GM21529 (cell line): Measurements from ENCODE around the gene PSME1.

ENCODE experiments used
- ATAC-seq: cut with Tn5 transposase; IDR thresholded peaks from one replicate; pipeline ENCODE4 v1.9.1; 2021; ENCODE audit not compliant: unreplicated experiment

The PSME1 gene

DNA sequence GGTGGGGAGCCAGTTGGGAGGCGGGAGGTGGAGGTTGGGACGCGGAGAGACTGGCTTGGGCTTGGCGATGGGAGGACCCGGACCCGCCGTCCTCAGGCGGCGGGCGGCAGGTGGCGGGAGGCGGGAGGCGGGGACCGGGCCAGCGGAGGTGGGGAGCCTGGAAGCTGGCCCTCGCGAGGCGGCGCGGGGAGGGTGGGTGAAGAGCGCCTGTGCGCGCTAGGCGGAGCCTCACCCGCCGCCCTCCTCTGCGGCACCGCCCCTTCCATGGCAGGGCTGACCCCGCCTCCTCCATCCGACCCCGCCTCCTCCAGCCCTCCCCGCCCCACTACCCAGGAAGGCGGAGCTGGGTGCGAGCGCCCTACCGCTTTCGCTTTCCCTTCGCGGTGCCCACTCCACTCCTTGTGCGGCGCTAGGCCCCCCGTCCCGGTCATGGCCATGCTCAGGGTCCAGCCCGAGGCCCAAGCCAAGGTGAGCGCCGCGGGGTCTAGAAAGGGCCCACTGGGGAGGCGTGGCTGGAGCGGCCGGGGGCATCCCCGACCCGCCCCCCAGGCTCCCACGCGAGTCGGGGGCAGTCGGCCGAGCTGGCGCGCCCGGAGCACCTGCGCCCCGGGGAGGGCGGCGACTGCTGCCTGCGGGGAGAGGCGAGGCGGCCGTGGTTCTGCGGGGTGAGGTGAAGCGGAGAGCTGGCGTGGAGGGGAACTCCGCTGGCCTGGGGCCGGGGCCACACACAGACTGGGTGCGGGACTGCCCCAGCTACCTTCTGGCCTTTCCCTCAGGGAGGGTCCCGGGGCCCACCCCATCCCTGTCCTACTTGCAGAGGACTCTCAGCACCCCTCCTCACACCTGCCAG, at the start of gene PSME1:
Gene PSME1, plus strand, starts transcription at position 361 of the 850 bp plus-strand sequence. Its CDS starts 69 bp downstream, at position 430.
- peak; percentile 82 for ATAC-seq

- no peak for ATAC-seq
These were observed 49.0 kb upstream of the PSME1 start for GRCh38 chr14:24087004-24087403.

DNA sequence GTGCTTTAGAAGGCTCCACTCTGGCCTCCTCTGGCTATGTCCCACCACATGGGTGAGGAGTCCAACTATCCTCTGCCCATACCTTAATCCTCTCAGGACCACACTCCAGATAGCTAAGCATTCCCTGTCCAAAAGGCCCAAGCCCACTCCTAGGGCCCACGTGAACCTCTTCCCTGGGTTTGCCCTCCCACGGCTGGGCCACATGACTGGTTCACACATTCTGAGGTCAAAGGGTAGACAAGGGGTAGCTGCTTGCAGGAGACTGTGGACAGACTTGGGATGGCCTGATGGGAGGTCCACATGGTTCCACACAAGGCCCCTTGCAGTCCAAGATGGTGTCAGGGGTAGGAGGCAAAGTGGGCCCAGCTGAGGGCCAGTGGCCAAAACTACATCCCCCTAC, 47.9 kb upstream of the PSME1 start:
- ATAC-seq: no peak

DNA sequence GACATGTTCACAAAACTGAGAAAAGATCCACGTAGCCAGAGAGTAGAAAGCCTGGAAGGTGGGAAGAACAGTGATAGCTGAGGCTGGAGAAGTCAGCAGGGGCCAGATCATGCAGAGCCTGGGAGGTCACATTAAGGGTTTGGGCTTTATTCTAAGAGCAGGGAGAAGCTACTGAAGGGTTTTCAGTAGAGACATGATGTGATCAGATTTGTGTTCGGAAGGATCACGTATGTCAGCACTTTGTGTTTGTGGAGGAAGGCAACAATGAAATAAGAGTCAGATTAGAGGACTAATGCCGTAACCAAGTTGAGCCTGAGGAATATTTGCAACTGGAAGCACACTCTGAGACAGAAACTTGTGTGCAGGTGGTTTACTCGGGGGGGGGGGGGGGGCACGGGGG, 46.1 kb upstream of the PSME1 start:
- ATAC-seq: no peak

DNA sequence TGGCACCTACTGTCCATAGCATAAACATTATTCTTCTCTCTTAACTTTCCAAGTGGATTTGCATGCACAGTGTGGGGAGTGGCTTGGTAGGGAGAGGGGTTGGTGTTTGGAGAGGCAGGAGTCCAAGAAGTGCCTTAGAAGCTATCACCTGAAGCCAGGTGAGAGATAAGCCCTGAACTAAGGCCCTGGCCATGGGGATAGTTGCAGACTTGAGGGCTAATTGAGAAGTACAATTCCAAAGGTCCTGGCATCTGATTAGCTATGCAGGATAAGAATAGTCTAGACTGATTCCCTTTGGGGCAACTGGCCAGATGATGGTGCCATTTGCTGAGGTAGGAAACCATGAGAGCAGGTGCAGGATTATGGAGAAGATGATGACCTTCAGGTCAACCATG, 43.9 kb upstream of the PSME1 start:
- no peak for ATAC-seq

- no peak for ATAC-seq
These were observed 43.3 kb upstream of the PSME1 start for GRCh38 chr14:24092505-24093206.

GRCh38 chr14:24093207-24093900, 42.6 kb upstream of the PSME1 start:
- no peak for ATAC-seq

GRCh38 chr14:24093901-24094840, 41.8 kb upstream of the PSME1 start, which contains the start of gene PCK2:
Gene PCK2 (plus strand): TSS chr14:24094311. CDS start chr14:24094406, 95 bp downstream.
- ATAC-seq: peak; percentile 64

GRCh38 chr14:24094841-24095270, 41.1 kb upstream of the PSME1 start:
- no peak for ATAC-seq

GRCh38 chr14:24095271-24096068, 40.5 kb upstream of the PSME1 start:
- ATAC-seq: peak; percentile 69

DNA sequence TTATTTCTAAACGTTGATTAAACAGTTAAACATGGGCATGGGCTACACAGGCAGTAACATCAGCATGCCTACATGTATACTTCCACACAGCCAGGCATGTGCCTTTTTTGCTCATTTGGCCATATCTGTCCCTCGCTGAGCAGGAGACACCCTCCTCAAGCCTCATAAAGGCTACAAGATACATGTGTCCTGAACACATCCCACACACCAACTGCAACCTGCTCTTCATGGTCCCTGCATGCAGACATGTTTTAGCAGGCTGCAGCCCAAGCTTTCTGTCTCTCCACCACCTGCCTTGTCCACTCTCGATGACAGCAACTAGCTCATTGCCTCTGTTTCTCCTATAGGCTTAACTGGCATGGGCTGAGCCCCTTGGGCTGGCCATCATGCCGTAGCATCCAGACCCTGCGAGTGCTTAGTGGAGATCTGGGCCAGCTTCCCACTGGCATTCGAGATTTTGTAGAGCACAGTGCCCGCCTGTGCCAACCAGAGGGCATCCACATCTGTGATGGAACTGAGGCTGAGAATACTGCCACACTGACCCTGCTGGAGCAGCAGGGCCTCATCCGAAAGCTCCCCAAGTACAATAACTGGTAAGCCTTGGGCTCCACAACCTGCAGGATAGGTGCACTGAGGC, 39.3 kb upstream of the PSME1 start:
- ATAC-seq: no peak

- ATAC-seq: no peak
These were observed 37.6 kb upstream of the PSME1 start for GRCh38 chr14:24098229-24098926.

DNA sequence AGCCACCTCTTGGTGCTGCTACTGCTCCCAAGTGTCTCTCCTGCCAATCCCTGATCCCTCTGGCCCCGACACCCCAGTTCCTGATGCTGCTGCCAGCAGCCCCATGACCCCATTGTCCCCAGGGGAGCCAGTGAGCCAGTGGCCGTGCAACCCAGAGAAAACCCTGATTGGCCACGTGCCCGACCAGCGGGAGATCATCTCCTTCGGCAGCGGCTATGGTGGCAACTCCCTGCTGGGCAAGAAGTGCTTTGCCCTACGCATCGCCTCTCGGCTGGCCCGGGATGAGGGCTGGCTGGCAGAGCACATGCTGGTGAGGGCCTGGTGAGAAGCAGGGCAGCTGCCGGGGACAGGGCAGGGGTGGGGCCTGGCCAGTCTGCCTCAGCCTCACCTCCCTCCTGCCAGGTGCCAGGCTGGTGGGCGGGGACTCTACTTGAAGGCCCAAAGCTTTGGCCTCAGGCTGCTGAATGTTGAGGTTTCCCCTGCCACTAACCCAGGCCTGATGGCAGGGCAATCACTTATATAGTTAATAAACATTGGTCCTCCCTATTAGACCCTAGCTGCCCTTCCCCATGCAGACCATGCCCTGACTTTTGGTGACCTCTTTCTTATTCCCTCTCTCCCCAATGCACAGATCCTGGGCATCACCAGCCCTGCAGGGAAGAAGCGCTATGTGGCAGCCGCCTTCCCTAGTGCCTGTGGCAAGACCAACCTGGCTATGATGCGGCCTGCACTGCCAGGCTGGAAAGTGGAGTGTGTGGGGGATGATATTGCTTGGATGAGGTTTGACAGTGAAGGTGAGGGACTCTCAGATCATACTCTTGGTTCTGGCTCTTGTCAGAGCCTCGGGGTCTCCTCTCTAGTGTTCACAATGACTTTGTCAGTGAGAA, 36.8 kb upstream of the PSME1 start:
- ATAC-seq: no peak

DNA sequence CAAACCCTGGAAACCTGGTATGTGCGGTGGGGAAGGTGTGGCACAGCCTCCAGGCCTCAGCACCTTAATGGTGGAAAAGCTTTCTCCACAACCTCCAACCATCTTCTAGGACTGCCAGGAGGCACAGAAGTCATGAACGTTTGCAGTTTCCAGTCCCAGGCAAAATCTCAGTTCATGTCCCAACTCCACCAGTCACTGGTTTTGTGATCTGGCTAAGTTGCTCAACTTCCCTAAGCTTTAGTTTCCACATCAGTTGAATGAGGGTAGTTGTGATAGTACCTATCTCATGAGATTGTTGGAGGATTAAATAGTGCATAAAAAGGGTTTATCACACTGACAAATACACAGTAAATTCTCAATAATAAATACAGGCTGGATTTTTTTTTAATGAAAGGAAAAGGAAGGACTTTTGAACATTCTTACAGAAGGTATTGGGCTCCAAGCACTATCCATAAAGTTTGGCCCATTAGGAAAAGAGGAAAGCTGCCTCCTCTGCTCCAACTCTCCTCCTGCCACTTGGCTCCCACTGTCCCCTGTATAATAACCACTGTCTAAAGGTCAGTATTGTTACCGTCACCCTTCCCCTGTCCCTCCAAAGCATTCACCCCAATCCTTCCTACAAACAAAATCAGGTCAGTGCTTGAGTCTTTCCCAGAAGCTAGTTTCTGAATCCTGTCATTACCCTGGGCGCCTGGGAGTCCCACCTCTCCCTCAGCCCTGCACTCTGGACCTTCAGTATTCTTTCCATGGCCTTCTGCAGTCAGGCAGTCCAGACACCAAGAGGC, 35.6 kb upstream of the PSME1 start:
- ATAC-seq: no peak

DNA sequence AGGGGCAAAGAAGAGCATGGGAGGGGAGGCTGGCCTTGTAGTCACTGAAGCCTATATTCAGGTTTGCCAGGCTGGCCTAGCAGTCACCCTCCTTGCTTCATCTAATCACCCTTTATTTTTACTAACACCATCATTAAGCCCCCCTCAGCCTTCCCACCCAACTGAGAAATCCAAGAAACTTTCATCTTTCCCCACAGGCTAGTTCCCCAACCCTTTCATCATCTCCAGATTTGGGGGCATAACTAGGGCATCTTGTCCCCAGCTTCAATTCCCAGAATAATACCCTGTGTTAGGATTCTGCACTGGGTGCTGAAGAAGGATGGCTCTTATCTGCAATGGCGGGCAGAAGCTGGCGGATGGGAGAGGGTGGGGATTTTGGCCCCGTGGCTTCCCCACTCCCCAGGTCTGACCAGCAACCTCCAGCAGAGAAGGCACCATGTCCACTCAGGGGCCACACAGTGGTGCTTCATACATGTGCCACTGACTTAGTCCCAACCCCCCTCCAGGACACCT, 35.0 kb upstream of the PSME1 start:
- no peak for ATAC-seq

DNA sequence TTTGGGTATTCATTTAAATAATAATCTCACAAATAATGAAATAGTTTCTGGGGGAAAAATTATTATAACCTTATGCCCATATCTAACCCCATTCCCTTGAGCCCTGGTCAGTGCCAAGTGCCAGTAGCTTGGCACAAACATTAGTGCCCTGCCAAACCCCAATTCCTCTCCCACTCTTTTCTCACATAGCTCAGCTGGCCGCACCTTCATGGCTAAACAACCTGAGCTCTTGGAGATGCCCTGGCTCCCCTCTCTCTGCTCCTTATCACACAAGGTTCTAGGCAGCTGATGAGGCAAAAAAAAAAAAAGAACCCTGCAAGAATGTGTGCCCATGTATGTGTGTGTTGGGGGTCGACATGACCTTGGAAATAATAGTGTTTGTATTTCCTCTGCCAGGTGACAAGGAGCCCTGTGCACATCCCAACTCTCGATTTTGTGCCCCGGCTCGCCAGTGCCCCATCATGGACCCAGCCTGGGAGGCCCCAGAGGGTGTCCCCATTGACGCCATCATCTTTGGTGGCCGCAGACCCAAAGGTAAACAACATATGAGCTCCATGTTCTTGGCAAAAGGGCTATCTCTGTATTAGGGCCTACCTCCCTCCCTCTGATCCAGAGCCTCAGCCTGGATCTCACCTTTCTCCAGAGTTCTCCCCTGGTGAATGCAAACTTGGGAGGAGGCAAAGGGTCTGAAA, 33.5 kb upstream of the PSME1 start:
- ATAC-seq: no peak
